Endothelial cell (in vitro differentiated cells): ENCODE measurements around the gene KCNIP3. TPM values are rescaled to one million over a fixed set of nuclear protein-coding genes. Genes with fewer than 3 reads are reported as not detected.

Experiments
- DNase-seq: peaks from one replicate; pipeline ENCODE4 v3.0.0; 2021; ENCODE audit warnings: low spot score
- H3K27ac Mint-ChIP-seq: one replicate; pipeline ENCODE4 v1.8.0; 2021; ENCODE audit warnings: mixed read lengths, inconsistent platforms; ENCODE audit not compliant: unreplicated experiment
- H3K27me3 Mint-ChIP-seq: one replicate; pipeline ENCODE4 v1.8.0; 2021; ENCODE audit warnings: mild to moderate bottlenecking, moderate library complexity, mixed read lengths, inconsistent platforms; ENCODE audit not compliant: unreplicated experiment
- H3K36me3 Mint-ChIP-seq: one replicate; pipeline ENCODE4 v1.8.0; 2021; ENCODE audit warnings: mild to moderate bottlenecking, low read depth, mixed read lengths, inconsistent platforms; ENCODE audit not compliant: unreplicated experiment
- H3K4me1 Mint-ChIP-seq: one replicate; pipeline ENCODE4 v1.8.0; 2021; ENCODE audit warnings: mild to moderate bottlenecking, mixed read lengths, inconsistent platforms; ENCODE audit not compliant: unreplicated experiment
- H3K4me3 Mint-ChIP-seq: one replicate; pipeline ENCODE4 v1.8.0; 2021; ENCODE audit warnings: mild to moderate bottlenecking, mixed read lengths, inconsistent platforms; ENCODE audit not compliant: unreplicated experiment
- H3K9me3 Mint-ChIP-seq: one replicate; pipeline ENCODE4 v1.8.0; 2021; ENCODE audit warnings: mixed read lengths, inconsistent platforms; ENCODE audit not compliant: unreplicated experiment
- total RNA-seq: library from RNA; stranded (reverse); fragmentation: NEBNext Ultra II Directional; extraction: Animal tissue kit (Norgen Biotek cat#: 25700); gene quantifications from one replicate; pipeline ENCODE4 v1.2.1, GENCODE V29; 2021; ENCODE audit not compliant: unreplicated experiment
- TF ChIP-seq, protein P1 (sequence below): fragments of 200-600 bp; sonication (generic); IDR thresholded peaks from one replicate; pipeline ENCODE4 v1.5.0; 2021; ENCODE audit warnings: antibody characterized with exemption; ENCODE audit not compliant: unreplicated experiment

KCNIP3 gene
- total RNA-seq, 1 donor from 2014 or later, result 0.26 TPM

DNA sequence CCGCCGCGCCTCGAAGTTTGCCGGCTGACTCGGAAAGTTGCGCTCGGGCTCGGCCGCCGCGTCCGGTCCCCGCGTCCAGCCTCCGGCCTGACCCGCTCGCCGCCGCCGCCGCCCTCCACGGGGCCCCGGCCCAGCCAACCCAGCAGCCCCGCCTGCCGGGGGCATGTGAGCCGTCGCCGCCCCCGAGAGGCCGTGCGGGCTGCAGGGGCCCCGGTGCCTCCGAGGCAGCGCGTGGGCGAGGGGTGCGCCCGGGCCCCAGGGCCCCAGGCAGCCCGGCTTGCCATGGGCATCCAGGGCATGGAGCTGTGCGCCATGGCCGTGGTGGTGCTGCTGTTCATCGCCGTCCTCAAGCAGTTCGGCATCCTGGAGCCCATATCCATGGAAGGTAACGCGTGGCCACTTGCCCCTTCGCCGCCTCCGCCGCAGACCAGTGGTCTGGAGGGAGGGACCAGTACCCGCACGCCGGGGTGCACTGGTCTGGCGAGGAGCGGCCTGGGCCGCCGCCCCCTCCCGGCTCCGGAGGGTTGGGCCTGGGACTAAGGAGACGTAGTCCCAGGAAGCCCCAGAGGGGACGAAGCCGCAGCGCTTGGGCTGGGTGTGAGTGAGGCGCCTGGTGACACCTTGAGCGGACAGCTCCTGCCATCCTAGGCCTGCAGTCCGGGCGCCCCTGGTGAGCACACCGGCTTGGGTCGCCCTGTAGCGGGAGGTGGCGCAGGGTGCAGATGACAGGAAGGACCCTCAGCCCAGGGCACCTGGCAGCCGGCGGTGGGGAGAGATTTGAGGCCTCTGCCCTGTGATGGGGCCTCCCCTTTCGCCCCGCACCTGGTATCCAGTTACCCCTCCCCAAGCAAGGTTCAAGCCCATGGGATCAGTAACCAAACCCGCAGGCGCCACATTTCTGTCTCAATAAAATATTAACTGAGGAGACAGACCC, 49.9 kb downstream of the KCNIP3 start:
- no peaks in the 10 kb centered on the region for H3K4me1 Mint-ChIP-seq
- no peak overlapping the region for H3K27ac Mint-ChIP-seq
- no peak overlapping the region for H3K4me3 Mint-ChIP-seq
- H3K36me3 Mint-ChIP-seq, result no peaks in the 10 kb centered on the region
- H3K27me3 Mint-ChIP-seq, result peaks cover 27% of the 10 kb centered on the region
- peak; percentile 47 for DNase-seq
- TF ChIP-seq, protein P1, sequence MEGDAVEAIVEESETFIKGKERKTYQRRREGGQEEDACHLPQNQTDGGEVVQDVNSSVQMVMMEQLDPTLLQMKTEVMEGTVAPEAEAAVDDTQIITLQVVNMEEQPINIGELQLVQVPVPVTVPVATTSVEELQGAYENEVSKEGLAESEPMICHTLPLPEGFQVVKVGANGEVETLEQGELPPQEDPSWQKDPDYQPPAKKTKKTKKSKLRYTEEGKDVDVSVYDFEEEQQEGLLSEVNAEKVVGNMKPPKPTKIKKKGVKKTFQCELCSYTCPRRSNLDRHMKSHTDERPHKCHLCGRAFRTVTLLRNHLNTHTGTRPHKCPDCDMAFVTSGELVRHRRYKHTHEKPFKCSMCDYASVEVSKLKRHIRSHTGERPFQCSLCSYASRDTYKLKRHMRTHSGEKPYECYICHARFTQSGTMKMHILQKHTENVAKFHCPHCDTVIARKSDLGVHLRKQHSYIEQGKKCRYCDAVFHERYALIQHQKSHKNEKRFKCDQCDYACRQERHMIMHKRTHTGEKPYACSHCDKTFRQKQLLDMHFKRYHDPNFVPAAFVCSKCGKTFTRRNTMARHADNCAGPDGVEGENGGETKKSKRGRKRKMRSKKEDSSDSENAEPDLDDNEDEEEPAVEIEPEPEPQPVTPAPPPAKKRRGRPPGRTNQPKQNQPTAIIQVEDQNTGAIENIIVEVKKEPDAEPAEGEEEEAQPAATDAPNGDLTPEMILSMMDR, result no peak
- H3K9me3 Mint-ChIP-seq, result no peaks in the 10 kb centered on the region

DNA sequence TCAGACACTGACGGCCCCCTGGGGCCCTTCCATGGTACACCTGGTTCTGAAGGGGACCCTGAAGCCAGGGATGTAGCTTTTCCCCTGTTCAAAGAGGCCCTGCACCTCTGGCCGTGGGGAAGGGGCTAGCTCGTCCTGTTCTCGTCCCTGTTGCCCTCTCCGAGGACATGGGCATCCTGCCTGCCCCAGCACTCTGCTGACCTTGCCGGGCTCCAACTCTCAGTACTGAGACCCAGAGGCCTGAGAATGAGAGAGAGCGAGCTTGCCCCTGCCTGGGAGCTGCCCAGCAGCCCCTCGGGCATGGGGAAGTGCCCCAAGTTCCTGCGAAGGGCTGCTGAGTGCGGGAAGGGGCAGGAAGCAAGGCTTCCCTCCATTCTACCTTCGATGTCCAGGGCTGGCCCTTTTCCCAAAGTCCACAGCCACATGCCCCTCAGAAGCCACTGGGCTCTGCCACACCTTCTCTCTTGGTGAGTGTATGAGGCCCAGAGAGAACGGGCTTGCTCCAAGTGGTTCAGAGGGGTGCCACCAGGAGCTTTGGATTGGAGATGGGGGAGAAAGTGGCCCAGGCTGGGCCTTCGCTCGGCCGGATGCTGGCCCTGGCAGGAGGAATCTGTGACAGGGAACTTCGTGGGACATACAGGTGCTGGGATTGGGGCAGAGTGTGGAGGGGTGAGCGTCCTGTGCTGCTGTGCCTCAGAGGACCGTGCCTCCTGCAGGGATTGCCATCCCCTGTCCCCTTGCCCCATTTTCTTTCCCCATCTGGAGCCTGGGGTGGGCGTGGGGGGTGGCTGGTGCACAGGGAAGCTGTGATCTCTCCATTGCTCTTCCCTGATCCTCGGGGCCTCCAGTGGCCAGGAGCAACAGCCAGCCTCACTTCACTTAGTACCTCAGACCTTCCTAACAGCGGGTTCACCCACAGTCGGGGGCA, 50.8 kb downstream of the KCNIP3 start:
- no peaks in the 10 kb centered on the region for H3K9me3 Mint-ChIP-seq
- no peak overlapping the region for H3K27ac Mint-ChIP-seq
- H3K4me3 Mint-ChIP-seq, result no peak overlapping the region
- no peaks in the 10 kb centered on the region for H3K4me1 Mint-ChIP-seq
- H3K27me3 Mint-ChIP-seq, result peaks cover 27% of the 10 kb centered on the region
- TF ChIP-seq, protein P1, result no peak
- DNase-seq, result no peak
- H3K36me3 Mint-ChIP-seq, result no peaks in the 10 kb centered on the region

DNA sequence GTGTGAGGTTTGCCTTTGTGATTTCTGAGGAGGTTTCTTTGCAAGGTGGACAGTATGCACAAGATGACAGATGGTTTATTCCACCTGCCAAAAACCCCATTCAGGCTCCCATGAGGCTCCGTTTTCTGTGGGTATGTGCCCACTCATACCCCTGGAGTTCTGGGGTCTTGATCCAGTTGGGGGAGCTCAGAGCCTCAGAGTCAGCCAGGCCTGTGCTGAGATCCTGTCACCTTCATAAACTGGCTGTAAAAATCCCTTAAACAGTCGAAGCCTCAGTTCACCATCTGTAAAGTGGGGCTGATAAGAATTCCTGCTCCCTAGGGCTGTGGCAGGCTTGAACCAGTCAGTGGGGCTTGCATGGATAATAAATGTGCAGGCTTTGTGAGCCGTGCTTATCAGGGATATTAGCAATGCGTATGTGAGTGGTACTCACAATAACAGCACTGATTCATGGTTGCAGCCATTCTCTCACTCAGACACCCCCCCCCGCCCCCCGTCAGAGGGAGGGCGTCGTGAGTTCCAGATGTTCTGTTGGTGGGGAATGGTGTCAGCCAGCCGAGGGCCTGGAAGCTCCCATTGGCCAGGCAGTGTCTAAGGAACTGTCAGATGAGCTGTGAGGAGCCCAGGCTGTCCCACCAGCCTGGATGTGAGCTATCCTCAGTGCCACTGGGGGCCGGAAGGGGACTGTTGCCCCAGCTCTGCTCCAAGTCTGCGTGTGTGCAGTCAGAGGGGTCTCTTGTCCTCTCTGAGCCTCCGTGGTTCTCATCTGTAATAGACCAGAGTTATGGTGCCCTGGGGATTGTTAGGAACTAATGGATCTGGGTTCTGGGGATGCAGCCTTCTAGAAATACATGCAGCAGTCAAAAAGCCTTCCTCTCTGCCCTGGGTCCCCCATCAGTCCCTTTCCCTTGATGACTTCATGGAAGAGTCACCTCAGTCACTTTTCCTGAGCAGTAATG, 51.7 kb downstream of the KCNIP3 start:
- Mint-ChIP-seq H3K36me3 (no peaks in the 10 kb centered on the region), H3K27me3 (peaks cover 24% of the 10 kb centered on the region), H3K27ac (no peak overlapping the region), H3K4me3 (no peak overlapping the region), H3K4me1 (no peaks in the 10 kb centered on the region), H3K9me3 (no peaks in the 10 kb centered on the region)
- no peak for DNase-seq
- TF ChIP-seq, protein P1, result no peak

DNA sequence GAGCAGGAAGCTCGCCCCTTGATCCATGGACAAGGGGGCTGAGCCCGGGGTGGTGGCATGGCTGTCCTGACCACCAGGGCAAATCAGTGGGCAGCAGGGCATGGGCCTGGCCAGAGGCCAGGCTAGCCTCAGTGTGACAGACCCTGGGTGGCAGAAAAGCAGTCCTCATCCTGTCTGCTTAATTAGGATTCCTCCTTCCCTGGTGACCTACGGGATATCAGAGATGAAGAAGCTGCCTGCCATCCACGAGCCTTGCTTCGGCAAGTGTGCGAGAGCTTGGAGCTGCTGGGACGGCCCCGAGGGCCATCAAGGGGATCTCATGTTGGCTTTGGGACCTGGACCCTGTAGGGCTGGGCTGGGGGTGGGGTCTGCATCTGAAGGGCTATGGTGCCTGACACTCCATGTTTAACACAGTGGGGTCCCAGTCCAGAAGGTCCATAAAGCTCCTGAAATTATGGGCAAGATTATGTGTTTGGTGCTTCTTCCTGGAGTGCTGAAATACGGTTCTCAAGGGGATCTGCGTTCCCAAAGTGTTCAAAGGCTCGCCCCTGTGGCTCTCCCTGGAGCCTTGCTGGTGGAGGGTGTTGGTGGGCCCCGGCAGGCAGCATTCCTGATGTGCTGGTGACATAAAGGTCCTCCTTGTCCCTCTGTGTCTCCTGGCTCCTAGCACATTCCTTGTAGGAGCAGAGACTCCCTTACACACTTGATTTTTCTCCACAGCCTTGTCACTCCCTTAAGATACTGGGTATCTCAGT, 52.6 kb downstream of the KCNIP3 start:
- Mint-ChIP-seq H3K27me3 (peaks cover 25% of the 10 kb centered on the region), H3K4me1 (no peaks in the 10 kb centered on the region), H3K9me3 (no peaks in the 10 kb centered on the region), H3K4me3 (no peak overlapping the region), H3K36me3 (no peaks in the 10 kb centered on the region), H3K27ac (no peak overlapping the region)
- no peak for DNase-seq
- TF ChIP-seq, protein P1, result no peak
